AG10803 (cell line): ENCODE measurements around the gene WDR13.
"Not testable (repeated sequence)": the region's sequence is repeated elsewhere in the genome, so short reads cannot be mapped to it uniquely, and the experiment has no call there.

Experiments used
- DNase-seq: peaks from one replicate; pipeline ENCODE4 v3.0.0; 2010; ENCODE audit warnings: low read depth
- H3K4me3 ChIP-seq: 2 replicates; pipeline ENCODE4 v1.5.1; 2011; ENCODE audit warnings: mild to moderate bottlenecking, low read length, control low read depth
- TF ChIP-seq, protein P1 (sequence below): conservative IDR thresholded peaks from 2 replicates; pipeline ENCODE4 v1.5.1; 2011; ENCODE audit warnings: mild to moderate bottlenecking, low read length, control low read depth, inconsistent platforms

Gene WDR13

DNA sequence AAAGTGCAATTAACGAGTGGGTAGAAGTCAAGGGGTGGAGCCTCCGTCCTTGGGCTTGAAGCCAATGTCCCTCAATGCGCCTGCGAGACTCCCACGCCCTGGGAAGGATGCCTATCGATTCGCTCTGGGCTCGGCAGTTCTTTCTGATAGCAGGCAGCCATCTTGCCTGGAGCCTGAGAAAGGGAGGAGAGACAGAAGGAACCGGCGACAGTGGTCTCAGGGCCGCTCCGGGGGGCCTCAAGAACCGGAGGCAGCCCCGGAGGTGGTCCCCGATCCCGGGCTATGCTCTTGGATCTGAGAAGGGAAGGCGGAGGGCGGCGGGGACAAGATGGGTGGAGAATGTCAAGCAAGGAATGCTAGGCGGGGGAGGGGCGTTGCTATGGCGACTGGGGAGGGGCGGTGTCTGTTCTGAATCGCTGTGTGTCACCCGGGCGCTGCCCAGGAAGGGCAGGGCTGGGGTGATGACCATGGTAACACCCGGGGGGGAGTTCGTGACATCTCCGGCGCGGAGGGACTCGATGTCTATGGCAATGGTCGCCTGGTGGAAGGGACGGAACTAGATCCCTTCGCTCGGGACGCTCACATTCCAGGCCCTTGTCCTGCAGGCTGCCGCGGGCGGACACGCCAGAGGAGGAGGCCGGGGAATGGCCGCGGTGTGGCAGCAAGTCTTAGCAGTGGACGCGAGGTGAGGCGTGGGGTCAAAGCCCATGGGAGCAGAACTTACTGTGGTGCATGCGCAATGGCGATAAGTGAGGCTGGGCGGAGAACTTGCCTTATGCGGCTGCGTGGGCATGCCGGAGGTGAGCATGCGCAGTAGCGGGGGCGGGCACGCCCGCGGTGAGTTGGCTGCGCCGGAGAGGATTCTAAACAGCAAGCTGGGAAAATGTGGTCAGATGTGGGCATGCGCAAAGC, at the start of gene WDR13:
TSS of gene WDR13 (plus strand) at position 140 of the 912 bp plus-strand sequence. CDS start at position 645, 505 bp downstream.
- DNase-seq = peak; percentile 94
- peak within 1 kb of the TSS; percentile 81 for H3K4me3 ChIP-seq
- TF ChIP-seq, protein P1, sequence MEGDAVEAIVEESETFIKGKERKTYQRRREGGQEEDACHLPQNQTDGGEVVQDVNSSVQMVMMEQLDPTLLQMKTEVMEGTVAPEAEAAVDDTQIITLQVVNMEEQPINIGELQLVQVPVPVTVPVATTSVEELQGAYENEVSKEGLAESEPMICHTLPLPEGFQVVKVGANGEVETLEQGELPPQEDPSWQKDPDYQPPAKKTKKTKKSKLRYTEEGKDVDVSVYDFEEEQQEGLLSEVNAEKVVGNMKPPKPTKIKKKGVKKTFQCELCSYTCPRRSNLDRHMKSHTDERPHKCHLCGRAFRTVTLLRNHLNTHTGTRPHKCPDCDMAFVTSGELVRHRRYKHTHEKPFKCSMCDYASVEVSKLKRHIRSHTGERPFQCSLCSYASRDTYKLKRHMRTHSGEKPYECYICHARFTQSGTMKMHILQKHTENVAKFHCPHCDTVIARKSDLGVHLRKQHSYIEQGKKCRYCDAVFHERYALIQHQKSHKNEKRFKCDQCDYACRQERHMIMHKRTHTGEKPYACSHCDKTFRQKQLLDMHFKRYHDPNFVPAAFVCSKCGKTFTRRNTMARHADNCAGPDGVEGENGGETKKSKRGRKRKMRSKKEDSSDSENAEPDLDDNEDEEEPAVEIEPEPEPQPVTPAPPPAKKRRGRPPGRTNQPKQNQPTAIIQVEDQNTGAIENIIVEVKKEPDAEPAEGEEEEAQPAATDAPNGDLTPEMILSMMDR = no peak

DNA sequence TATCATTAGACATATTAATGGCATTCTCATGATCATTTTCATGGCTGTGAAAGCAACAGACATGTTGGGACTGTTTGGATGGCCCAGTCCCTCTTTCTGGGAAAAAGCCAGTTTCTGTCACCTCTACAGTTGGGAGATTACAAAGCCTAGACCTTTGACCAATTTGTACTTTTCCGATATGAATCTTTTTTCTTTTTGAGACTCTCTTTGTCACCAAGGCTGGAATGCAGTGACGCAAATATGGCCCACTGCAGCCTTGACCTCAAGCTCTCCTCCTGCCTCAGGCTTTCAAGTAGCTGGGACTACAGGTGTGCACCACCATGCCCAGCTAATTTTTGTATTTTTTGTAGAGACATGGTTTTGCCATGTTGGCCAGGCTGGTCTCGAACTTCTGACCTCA, 48.4 kb upstream of the WDR13 start:
- no peak overlapping the region for H3K4me3 ChIP-seq
- DNase-seq = no peak
- TF ChIP-seq, protein P1 = no peak

DNA sequence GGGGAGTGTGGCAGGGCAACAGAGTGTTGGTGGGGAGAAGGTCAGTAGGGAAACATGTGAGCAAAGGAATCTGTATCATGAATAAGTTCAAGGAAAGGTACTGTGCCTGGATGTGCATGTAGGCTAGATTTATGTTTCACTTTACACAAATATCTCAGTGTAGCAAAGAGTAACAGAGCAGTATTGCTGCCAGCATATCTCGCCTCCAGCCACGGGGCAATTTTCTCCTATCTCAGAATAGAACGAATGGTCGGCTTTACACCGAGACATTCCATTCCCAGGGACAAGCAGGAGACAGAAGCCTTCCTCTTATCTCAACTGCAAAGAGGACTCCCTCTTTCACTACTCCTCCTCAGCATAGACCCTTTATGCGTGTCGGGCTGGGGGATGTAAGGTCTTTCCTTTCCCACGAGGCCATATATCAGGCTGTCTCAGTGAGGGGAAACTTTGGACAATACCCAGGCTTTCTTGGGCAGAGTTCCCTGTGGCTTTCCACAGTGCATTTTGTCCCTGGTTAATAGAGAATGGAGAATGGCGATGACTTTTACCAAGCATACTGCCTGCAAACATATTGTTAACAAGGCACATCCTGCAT, 41.5 kb upstream of the WDR13 start:
- DNase-seq = not testable (repeated sequence)

DNA sequence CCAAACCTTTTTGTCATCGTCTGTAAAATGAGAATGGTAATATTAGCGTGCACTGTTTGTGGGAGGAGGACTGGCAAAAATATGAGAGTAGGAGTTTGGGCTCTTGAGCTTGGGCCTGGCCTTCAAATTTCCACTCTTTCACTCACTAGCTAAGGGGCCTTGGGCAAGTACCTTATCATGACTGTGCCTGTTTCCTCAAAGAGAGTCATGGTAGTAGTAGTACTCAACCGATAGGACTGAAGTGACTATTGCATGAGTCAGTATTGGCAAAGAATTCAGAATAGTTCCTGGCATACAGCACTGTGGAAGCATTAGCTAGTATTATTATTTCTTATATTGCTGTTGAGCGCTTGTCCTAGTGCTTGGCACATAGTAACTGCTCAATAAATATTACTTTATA, 39.0 kb upstream of the WDR13 start:
- H3K4me3 ChIP-seq = no peak overlapping the region
- peak; percentile 76 for DNase-seq
- TF ChIP-seq, protein P1 = no peak

More for the DNA sequence above, 41.5 kb upstream of the WDR13 start:
- H3K4me3 ChIP-seq = not testable (repeated sequence)

DNA sequence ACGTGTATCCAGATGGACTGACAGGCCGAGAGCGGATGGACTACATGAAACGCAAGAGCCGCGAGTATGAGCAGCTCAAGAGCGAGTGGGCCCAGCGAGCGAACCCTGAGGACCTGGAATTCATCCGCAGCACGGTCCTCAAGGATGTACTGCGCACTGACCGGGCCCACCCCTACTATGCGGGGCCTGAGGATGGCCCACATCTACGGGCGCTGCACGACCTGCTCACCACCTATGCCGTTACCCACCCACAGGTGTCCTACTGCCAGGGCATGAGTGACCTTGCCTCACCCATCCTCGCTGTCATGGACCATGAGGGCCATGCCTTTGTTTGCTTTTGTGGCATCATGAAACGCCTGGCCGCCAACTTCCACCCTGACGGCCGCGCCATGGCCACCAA, 37.7 kb upstream of the WDR13 start:
- DNase-seq = no peak
- TF ChIP-seq, protein P1 = no peak
- no peak overlapping the region for H3K4me3 ChIP-seq

DNA sequence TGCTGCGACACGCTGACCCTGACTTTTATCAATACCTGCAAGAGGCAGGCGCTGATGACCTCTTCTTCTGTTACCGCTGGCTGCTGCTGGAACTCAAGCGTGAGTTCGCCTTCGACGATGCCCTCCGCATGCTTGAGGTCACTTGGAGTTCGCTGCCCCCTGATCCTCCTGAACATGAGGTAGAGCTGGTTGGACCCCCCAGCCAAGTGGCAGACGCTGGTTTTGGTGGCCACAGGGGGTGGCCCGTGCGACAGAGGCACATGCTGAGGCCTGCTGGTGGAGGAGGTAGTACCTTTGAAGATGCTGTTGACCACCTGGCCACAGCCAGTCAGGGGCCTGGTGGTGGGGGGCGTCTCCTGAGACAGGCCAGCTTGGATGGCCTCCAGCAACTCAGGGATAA, 37.2 kb upstream of the WDR13 start:
- H3K4me3 ChIP-seq = no peak overlapping the region
- TF ChIP-seq, protein P1 = no peak
- no peak for DNase-seq

DNA sequence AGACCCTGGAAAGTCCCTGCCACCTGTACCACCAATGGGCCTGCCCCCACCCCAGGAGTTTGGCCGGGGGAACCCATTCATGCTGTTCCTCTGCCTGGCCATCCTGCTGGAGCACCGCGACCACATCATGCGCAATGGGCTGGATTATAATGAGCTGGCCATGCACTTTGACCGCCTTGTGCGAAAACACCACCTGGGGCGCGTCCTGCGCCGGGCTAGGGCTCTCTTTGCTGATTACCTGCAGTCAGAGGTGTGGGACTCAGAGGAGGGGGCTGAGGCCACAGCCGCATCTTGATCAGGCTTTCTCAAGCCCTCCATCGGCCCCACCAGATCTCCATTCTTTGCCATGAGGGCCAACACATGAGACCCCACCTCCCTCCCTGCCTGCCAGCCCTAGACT, 36.6 kb upstream of the WDR13 start:
- DNase-seq = no peak
- H3K4me3 ChIP-seq = no peak overlapping the region
- TF ChIP-seq, protein P1 = no peak
